GM12878 (cell line): ENCODE results near the gene SLC37A2.

Source experiments
- CTCF ChIP-seq, 3 experiments: IDR thresholded peaks in 2 of 3; conservative IDR thresholded peaks in 1 of 3; 2 replicates each; pipeline ENCODE4 v1.5.1; 2011; ENCODE audit warnings: low read depth in 3 of 3, low read length in 3 of 3, mild to moderate bottlenecking in 3 of 3, control low read depth in 2 of 3, moderate library complexity in 2 of 3, inconsistent platforms in 1 of 3, mixed read lengths in 1 of 3; ENCODE audit not compliant: control insufficient read depth in 2 of 3, insufficient read depth in 1 of 3; ENCODE audit errors: extremely low read depth in 1 of 3
- NFYB ChIP-seq: IDR thresholded peaks from 2 replicates; pipeline ENCODE4 v1.6.1; 2011; ENCODE audit warnings: low read depth, mild to moderate bottlenecking, low read length, improper control_type of control experiment, moderate library complexity; ENCODE audit not compliant: insufficient read depth
- RCOR1 ChIP-seq: conservative IDR thresholded peaks from 2 replicates; pipeline ENCODE4 v1.6.1; 2012; ENCODE audit warnings: low read depth, low read length, improper control_type of control experiment
- SMC3 ChIP-seq: IDR thresholded peaks from 2 replicates; pipeline ENCODE4 v1.6.1; 2011; ENCODE audit warnings: low read length, improper control_type of control experiment, borderline replicate concordance
- TF ChIP-seq, protein P1 (sequence below): IDR thresholded peaks from 2 replicates; pipeline ENCODE4 v1.6.1; 2011; ENCODE audit warnings: low read depth, low read length, improper control_type of control experiment, borderline replicate concordance

DNA sequence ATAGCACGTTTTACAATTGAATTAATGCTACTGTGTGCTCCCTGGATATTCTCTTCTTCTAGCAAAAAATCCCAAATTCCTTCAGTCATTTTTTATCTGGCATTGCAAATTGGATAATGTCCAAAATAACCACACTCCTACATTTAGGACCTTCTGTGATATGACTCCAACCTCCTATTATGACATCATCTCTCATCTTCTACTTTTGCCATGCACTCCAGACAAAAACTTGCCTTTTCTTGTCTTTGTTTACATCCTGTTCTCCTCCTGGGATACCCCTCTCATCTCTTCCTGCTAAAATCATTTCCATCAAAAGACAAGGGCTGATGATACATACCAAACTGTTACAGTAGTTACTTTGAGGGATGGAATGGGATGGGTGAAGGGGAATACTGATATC lies 69.0 kb downstream of the SLC37A2 start:
- TF ChIP-seq, protein P1, sequence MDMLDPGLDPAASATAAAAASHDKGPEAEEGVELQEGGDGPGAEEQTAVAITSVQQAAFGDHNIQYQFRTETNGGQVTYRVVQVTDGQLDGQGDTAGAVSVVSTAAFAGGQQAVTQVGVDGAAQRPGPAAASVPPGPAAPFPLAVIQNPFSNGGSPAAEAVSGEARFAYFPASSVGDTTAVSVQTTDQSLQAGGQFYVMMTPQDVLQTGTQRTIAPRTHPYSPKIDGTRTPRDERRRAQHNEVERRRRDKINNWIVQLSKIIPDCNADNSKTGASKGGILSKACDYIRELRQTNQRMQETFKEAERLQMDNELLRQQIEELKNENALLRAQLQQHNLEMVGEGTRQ, result no peak
- TF ChIP-seq CTCF (IDR thresholded peaks at IDR 0.05 in 2 of 3, conservative IDR thresholded peaks at IDR 0.05 in 1 of 3; ENCODE audit: control insufficient read depth in 2 of 3, extremely low read depth in 1 of 3, insufficient read depth in 1 of 3, low read depth in 3 of 3, low read length in 3 of 3), result no peak
- no peak for TF ChIP-seq SMC3
- TF ChIP-seq NFYB, result no peak
- TF ChIP-seq RCOR1, result no peak
